Right atrium auricular region (tissue), 2 donors: ENCODE results near the gene RGL1. TPM values are rescaled to one million over a fixed set of nuclear protein-coding genes. Genes with fewer than 3 reads are reported as not detected.
A peak's percentile ranks its signal among the peaks of the same experiment; 100 is the strongest.

ENCODE experiments used
- DNase-seq: peaks from one replicate; pipeline ENCODE4 v3.0.0-alpha.2; 2019; ENCODE audit warnings: low spot score
- H3K27ac ChIP-seq, 2 donors: fragments of 200-600 bp; sonication (generic); 1 replicate in 1 of 2; 2 replicates in 1 of 2; pipeline ENCODE4 v1.5.1; 2016 to 2019
- H3K27me3 ChIP-seq, 2 donors: fragments of 200-600 bp; sonication (generic); one replicate each; pipeline versions ENCODE4 v1.5.1 to v1.6.0; 2017 to 2019
- H3K36me3 ChIP-seq: fragments of 200-600 bp; sonication (generic); one replicate; pipeline ENCODE4 v1.5.1; 2016
- H3K4me1 ChIP-seq, 2 donors: fragments of 200-600 bp; sonication (generic); one replicate each; pipeline versions ENCODE4 v1.5.1 to v1.6.0; 2017 to 2019
- H3K4me3 ChIP-seq, 2 donors: fragments of 200-600 bp; sonication (generic); 1 replicate in 1 of 2; 2 replicates in 1 of 2; pipeline ENCODE4 v1.5.1; 2017 to 2019; ENCODE audit warnings: mild to moderate bottlenecking in 1 of 2, moderate library complexity in 1 of 2
- H3K9me3 ChIP-seq, 2 donors: fragments of 200-600 bp; sonication (generic); one replicate each; pipeline ENCODE4 v1.5.1; 2019
- total RNA-seq, 2 donors: library from RNA; depleted of rRNA; stranded (reverse); fragments of >200 nt; gene quantifications; one replicate each; pipeline ENCODE4 v1.1.0, GENCODE V29; 2016
- TF ChIP-seq, protein P1 (sequence below), 2 donors: fragments of 200-600 bp; sonication (generic); IDR thresholded peaks; one replicate each; pipeline ENCODE4 v1.5.1; 2019; ENCODE audit warnings: antibody characterized with exemption in 2 of 2

Gene RGL1
- total RNA-seq, 2 donors from 2014 or later, result 14.9 to 22.7 TPM

- Histone ChIP-seq H3K4me3 (no peak overlapping the region), H3K9me3 (no peaks in the 10 kb centered on the region), H3K36me3 (no peaks in the 10 kb centered on the region), H3K4me1 (peaks cover 0 to 11% of the 10 kb centered on the region in 2 donors), H3K27me3 (no peaks in the 10 kb centered on the region), H3K27ac (peak overlapping the region; percentile 22 to 63)
- TF ChIP-seq, protein P1, sequence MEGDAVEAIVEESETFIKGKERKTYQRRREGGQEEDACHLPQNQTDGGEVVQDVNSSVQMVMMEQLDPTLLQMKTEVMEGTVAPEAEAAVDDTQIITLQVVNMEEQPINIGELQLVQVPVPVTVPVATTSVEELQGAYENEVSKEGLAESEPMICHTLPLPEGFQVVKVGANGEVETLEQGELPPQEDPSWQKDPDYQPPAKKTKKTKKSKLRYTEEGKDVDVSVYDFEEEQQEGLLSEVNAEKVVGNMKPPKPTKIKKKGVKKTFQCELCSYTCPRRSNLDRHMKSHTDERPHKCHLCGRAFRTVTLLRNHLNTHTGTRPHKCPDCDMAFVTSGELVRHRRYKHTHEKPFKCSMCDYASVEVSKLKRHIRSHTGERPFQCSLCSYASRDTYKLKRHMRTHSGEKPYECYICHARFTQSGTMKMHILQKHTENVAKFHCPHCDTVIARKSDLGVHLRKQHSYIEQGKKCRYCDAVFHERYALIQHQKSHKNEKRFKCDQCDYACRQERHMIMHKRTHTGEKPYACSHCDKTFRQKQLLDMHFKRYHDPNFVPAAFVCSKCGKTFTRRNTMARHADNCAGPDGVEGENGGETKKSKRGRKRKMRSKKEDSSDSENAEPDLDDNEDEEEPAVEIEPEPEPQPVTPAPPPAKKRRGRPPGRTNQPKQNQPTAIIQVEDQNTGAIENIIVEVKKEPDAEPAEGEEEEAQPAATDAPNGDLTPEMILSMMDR (IDR thresholded peaks at IDR 0.05), result no peak
- no peak for DNase-seq
Measured at GRCh38 chr1:183953031-183953430, 148.1 kb downstream of the RGL1 start.

DNA sequence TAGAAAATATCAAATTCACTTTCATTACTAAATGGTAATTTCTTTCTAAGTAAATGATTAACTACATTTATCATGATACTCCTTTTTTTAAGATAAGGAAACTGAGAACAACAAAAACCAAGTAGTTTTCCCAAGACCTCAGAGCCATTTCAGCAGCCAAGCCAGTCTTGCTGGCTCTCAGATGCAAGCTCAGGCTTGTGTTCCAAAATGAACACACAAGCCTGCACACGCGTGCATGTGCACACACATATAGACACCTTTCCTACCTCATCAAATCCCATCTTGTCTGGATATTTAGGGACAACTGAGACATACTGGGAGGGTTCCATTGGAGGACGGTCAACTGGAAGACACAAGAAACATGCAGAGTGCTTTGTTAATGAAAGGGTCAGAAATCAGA lies 149.6 kb downstream of the RGL1 start:
- no peak for DNase-seq
- peaks cover 0 to 11% of the 10 kb centered on the region in 2 donors for H3K4me1 ChIP-seq
- no peak overlapping the region for H3K4me3 ChIP-seq
- TF ChIP-seq, protein P1 (IDR thresholded peaks at IDR 0.05), result no peak
- H3K9me3 ChIP-seq, result no peaks in the 10 kb centered on the region
- peak overlapping the region in 1 of 2 donors; percentile 22 for H3K27ac ChIP-seq
- no peaks in the 10 kb centered on the region for H3K36me3 ChIP-seq
- no peaks in the 10 kb centered on the region for H3K27me3 ChIP-seq

- TF ChIP-seq, protein P1 (IDR thresholded peaks at IDR 0.05), result no peak
- H3K9me3 ChIP-seq, result no peaks in the 10 kb centered on the region
- peak overlapping the region; percentile 46 to 66 for H3K27ac ChIP-seq
- no peak overlapping the region for H3K4me3 ChIP-seq
- H3K27me3 ChIP-seq, result no peaks in the 10 kb centered on the region
- no peak for DNase-seq
- H3K36me3 ChIP-seq, result no peaks in the 10 kb centered on the region
- peaks cover 0 to 11% of the 10 kb centered on the region in 2 donors for H3K4me1 ChIP-seq
Measured at GRCh38 chr1:183956559-183957188, 151.8 kb downstream of the RGL1 start.

DNA sequence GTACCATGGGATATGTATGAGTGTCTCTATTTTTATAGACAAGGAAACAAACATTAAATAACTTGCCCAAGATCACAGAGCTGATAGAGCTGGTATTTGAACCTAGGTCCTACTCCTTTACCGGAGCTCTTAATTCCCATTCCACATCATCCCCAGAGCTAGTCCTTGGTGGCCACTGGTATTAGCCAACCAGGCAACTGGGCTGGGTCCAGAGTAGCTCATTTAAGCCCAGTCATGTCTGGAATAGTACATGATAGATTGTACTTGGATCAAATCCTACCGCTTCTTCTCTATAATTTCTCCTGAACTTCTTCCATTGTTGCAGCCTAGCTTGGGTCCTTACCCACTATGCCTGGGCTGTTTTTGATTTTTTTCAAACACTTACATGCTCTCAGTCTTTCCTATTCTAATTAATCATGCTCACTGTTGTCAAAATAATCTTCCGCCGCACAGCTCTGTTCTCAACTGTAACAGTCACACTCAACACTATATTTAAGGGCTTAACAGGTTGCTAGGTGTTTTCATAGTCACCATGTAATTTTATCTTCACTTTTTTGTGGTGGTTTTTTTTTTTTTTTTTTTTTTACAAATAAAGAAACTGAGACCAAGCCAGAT lies 152.4 kb downstream of the RGL1 start:
- H3K4me1 ChIP-seq, result peaks cover 0 to 11% of the 10 kb centered on the region in 2 donors
- H3K27ac ChIP-seq, result peak overlapping the region; percentile 46 to 66
- no peak for DNase-seq
- no peaks in the 10 kb centered on the region for H3K27me3 ChIP-seq
- no peaks in the 10 kb centered on the region for H3K36me3 ChIP-seq
- no peaks in the 10 kb centered on the region for H3K9me3 ChIP-seq
- TF ChIP-seq, protein P1 (IDR thresholded peaks at IDR 0.05), result no peak
- H3K4me3 ChIP-seq, result no peak overlapping the region

GRCh38 chr1:183958958-183959357 lies 154.0 kb downstream of the RGL1 start:
- H3K4me1 ChIP-seq, result peaks cover 0 to 11% of the 10 kb centered on the region in 2 donors
- H3K27me3 ChIP-seq, result no peaks in the 10 kb centered on the region
- no peaks in the 10 kb centered on the region for H3K36me3 ChIP-seq
- H3K4me3 ChIP-seq, result no peak overlapping the region
- no peaks in the 10 kb centered on the region for H3K9me3 ChIP-seq
- H3K27ac ChIP-seq, result peak overlapping the region; percentile 54 to 79
- TF ChIP-seq, protein P1 (IDR thresholded peaks at IDR 0.05), result no peak
- DNase-seq, result no peak
